ENCODE results near the gene CSTPP1. TPM values are rescaled to one million over a fixed set of nuclear protein-coding genes. Genes with fewer than 3 reads are reported as not detected.

The CSTPP1 gene
- total RNA-seq, 1 donor from 2014 or later: 32.8 TPM

DNA sequence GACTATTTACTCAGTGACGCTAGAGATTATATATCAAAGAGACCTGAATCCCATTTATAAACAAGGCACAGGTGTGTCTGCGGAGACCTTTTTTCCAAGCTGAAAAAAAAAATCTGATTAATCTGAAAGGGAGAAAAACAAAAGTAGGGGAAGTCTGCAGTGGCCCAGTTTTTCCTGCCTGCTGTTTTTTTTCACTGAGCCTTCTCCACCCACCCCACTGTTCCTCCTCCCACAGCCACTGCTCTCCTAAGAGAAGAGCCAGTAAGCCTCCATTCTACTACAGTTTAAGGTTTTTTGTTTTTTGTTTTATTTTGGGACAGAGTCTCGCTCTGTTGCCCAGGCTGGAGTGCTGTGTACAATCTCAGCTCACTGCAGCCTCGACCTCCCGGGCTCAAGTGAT is 221.7 kb downstream of the CSTPP1 start:
- H3K4me1 ChIP-seq: no peaks in the 10 kb centered on the region
- no peaks in the 10 kb centered on the region for H3K27me3 ChIP-seq (ENCODE audit: low read depth)
- H3K36me3 ChIP-seq: peaks cover 23% of the 10 kb centered on the region
- H3K4me3 ChIP-seq: no peak overlapping the region
- no peaks in the 10 kb centered on the region for H3K9me3 ChIP-seq
- DNase-seq (no peak), ATAC-seq (no peak)
- H3K27ac ChIP-seq: no peak overlapping the region
- TF ChIP-seq, protein P1, sequence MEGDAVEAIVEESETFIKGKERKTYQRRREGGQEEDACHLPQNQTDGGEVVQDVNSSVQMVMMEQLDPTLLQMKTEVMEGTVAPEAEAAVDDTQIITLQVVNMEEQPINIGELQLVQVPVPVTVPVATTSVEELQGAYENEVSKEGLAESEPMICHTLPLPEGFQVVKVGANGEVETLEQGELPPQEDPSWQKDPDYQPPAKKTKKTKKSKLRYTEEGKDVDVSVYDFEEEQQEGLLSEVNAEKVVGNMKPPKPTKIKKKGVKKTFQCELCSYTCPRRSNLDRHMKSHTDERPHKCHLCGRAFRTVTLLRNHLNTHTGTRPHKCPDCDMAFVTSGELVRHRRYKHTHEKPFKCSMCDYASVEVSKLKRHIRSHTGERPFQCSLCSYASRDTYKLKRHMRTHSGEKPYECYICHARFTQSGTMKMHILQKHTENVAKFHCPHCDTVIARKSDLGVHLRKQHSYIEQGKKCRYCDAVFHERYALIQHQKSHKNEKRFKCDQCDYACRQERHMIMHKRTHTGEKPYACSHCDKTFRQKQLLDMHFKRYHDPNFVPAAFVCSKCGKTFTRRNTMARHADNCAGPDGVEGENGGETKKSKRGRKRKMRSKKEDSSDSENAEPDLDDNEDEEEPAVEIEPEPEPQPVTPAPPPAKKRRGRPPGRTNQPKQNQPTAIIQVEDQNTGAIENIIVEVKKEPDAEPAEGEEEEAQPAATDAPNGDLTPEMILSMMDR (IDR thresholded peaks at IDR 0.05): no peak
- intact Hi-C loops (cut with DNase I): no loop called here

- no peak for DNase-seq
- no peak overlapping the region for H3K4me3 ChIP-seq
- peaks cover 48% of the 10 kb centered on the region for H3K36me3 ChIP-seq
- ATAC-seq: no peak
- H3K27ac ChIP-seq: no peak overlapping the region
- intact Hi-C loops (cut with DNase I): no loop called here
- TF ChIP-seq, protein P1 (IDR thresholded peaks at IDR 0.05): no peak
- H3K27me3 ChIP-seq (ENCODE audit: low read depth): no peaks in the 10 kb centered on the region
- H3K4me1 ChIP-seq: no peaks in the 10 kb centered on the region
- H3K9me3 ChIP-seq: no peaks in the 10 kb centered on the region
Measured at GRCh38 chr11:47160753-47161133, 224.2 kb downstream of the CSTPP1 start.

- no peak overlapping the region for H3K27ac ChIP-seq
Measured at GRCh38 chr11:47161134-47161854, 224.7 kb downstream of the CSTPP1 start.

GRCh38 chr11:47161890-47162289 is 225.3 kb downstream of the CSTPP1 start:
- H3K4me3 ChIP-seq: no peak overlapping the region
- H3K4me1 ChIP-seq: no peaks in the 10 kb centered on the region
- H3K27me3 ChIP-seq (ENCODE audit: low read depth): no peaks in the 10 kb centered on the region
- H3K36me3 ChIP-seq: peaks cover 58% of the 10 kb centered on the region
- no peak overlapping the region for H3K27ac ChIP-seq
- no peaks in the 10 kb centered on the region for H3K9me3 ChIP-seq
- TF ChIP-seq, protein P1 (IDR thresholded peaks at IDR 0.05): no peak
- intact Hi-C loops (cut with DNase I): no loop called here
- ATAC-seq (no peak), DNase-seq (no peak)

More at GRCh38 chr11:47161134-47161854, 224.7 kb downstream of the CSTPP1 start:
- H3K4me3 ChIP-seq: no peak overlapping the region
- peak; percentile 81 for ATAC-seq
- TF ChIP-seq, protein P1 (IDR thresholded peaks at IDR 0.05): peak; percentile 56
- no peaks in the 10 kb centered on the region for H3K9me3 ChIP-seq
- no peaks in the 10 kb centered on the region for H3K4me1 ChIP-seq
- peaks cover 53% of the 10 kb centered on the region for H3K36me3 ChIP-seq
- H3K27me3 ChIP-seq (ENCODE audit: low read depth): no peaks in the 10 kb centered on the region
- DNase-seq: peak; percentile 61
- intact Hi-C loops (cut with DNase I): no loop called here

GRCh38 chr11:47162426-47162825 is 225.9 kb downstream of the CSTPP1 start:
- Histone ChIP-seq H3K36me3 (peaks cover 58% of the 10 kb centered on the region), H3K4me3 (no peak overlapping the region), H3K27ac (no peak overlapping the region), H3K27me3 (ENCODE audit: low read depth) (no peaks in the 10 kb centered on the region), H3K4me1 (no peaks in the 10 kb centered on the region), H3K9me3 (no peaks in the 10 kb centered on the region)
- DNase-seq (no peak), ATAC-seq (no peak)
- intact Hi-C loops (cut with DNase I): no loop called here
- TF ChIP-seq, protein P1 (IDR thresholded peaks at IDR 0.05): no peak

Data from lower lobe of right lung (tissue), 2 donors.